Putamen (tissue), 1 donor: ENCODE results near the gene EPS15.
"Not testable (repeated sequence)": the region's sequence is repeated elsewhere in the genome, so short reads cannot be mapped to it uniquely, and the experiment has no call there.

Experiments
- DNase-seq: peaks from one replicate; pipeline ENCODE4 v3.0.0-alpha.2; 2016; ENCODE audit warnings: low spot score

The EPS15 gene

DNA sequence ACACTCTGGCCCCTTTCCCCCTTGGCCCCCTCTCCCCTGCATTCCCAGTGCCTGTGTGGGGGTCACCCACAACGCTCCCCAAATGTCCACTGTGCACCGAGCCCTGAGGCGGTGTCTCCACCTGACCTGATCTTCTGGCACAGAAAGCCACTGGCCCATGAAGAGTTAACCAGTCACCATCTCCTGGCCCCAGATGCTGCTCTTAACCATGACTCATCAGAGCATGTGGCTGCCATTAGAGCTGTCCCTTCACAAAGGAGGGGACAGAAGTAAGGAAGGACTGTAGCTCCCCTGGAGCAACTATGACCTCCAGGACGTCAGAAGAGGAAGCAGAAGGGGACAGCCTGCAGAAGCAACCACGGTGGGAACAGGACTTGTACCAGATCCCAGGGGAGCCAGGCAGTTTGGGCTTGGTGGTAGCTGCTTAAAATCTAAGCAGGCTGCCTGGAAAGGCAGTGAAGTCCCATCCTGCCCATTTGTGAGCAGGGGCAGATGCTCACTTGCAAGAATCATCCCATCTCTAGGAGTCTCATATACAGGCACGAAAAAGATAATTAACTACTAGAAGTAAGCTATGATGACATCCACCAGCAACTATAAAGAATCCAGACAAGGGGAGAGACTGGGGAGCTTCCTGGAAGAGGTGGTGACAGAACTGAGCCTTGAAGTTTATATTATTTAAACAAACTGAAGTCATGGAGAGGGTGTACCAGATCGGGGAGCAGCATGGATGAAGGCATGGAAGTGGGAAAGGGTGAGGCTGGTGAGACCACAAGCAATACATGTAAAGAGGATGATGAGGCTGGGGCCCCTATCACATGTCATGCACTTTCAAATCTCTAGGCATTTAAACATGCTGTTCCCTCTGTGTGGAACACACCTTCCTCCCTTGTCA is 187.6 kb downstream of the EPS15 start:
- DNase-seq = no peak

DNA sequence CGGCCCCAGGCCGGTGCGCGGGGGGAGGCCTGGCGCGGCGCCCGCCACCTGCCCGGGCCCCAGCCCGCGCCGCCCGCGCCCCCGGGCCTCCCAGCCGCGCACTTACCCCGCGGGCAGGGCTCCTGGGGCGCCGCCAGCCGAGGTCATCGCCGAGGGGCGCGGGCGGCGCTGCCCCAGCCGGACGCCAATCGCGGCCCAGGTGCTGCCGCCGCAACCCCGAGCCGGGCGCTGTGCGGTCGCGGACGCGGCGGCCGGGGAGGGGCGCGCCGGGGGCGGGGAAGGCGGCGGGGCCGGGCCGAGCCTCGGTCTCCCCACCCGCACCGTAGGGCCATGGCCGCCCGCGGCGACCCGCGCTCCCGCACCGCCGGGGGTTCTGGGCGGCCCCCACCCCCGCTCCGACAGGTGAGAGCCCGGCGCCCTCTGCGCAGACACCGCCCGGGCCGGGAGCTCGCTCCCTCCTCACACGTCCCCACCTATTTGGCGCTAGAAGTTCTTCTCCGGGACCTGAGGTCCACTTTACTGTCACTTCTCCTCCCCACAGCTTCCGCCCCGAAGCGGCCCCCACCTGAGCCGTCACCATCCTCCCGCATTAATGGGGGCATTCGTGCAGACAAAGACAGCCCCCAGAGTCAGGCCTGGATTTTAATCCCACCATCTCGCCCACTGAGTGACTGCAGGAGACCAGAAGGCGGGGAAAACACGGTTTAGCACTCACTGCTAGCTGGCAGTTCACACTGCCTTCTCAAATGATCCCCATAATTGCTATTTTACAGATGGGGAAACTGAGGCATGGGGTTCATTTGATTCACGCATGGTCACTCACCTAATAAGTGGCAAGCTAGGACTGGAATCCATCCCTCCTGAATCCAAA is 188.5 kb downstream of the EPS15 start, which contains the start of gene TTC39A:
TSS of gene TTC39A (minus strand) at position 232 of the 871 bp plus-strand sequence. CDS start at position 147, 85 bp downstream.
- no peak for DNase-seq

DNA sequence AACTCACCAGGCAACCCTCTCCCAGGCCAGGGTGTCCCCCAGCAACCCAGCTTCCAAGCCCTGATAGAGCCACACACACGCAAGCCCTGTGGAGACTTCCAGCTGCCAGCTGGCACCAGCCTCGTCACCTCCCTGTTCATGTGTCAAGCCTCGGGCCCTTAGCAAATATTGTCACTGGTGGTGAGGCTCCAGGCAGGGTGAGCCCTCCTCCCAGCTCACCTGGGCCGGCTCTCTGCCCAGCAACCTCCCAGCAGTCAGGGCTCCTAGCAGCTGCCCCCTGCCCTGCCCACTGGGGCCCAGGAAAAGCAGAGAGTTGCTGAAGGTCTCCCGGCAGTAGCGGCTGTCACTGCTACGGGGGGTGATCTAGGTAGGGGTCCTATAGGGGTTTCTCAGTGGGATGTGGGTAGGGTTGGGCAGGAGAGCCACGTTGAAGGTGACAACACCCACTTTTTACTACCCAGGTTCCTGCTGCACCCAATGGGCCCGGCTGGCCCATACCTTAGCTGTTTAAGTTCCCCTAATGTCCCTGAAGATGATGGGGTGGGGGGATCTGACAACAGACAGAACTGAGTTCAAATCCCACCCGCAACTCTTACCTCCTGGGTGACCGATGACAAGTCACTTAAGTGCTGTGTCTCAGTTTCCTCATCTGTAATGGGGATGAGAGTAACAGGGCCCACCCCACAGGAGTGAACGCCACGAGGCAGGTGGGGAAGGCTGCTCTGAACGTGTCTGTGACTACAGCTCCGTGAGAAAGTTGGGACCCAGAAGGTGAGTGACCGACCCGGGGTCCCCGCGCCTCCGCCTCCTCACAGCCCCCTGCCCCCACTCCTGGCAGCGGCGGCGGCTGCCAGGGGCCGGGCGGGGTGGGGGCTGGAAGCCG is 189.4 kb downstream of the EPS15 start:
- no peak for DNase-seq

DNA sequence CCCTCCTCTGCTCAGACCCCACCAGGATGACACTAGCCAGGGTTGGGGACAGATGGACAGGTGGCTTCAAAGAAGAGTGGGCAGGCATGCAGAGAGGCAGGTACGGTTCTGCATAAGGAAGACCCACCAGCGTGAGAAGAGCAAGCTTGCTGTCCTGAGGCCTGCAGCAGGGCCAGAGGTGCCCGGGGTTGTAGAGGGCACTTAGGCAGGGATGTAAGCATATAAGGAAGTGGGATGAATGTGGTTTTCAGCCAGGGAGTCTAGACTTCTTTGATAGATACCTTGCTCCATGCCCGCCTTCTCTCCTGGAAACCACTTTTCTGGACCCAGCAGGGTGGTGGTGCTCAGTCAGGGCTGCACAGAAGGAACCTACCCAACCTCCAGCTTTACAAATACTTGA is 190.1 kb downstream of the EPS15 start:
- DNase-seq = no peak

DNA sequence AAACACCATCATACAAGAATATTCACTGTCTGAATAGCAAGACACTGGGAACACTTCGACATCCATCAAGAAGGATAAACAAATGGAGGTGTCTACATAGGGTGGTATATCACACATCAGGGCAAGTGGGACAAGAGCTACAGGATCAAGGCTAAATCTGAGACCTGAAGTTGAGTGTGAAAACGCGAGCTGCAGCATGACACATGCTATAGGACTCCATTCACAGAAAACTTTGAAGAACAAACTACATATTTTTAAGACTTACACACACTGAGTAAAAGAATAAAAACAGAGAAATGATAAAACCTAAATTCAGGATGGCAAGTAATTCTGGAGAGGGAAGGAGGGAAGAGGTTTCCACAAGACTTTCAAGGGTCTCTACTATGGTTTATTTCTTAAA is 190.8 kb downstream of the EPS15 start:
- DNase-seq = no peak

DNA sequence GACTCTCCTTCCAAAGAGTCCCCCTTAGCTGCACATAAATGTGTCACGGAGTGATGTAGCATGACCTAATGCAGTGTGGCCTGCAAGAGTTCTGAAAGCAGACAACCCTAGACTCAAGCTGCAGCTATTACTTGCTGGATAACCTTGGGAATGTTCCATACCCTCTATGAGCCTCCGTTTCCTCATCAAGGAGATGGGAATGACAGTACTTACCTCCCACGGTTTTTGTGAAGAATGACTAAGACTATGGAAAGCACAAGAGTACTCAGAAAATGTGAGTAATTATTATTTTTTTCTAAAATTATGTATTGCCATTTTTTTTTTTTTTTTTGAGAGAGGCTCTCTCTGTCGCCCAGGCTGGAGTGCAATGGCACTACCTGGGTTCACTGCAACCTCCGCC is 191.7 kb downstream of the EPS15 start:
- peak; percentile 63 for DNase-seq

DNA sequence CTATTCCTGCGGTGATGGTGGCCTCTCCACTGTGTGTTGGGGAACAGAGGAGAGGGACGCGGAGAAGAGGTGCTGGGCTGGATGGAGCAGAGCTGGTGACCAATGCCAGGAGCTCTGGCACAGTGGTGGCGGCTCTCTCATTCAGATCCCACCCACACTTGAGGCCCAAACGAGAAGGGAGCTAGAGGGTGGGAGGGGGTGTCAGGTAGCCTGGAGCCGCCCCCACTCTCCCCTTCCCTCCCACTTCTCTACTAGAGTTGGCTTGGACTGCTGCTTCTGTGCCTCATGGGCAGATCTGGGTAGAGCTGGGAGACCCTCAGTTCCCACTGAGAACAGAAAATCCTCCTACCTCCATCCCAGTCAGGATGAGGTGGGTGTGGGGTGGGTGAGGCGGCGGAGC is 192.2 kb downstream of the EPS15 start:
- DNase-seq = no peak

DNA sequence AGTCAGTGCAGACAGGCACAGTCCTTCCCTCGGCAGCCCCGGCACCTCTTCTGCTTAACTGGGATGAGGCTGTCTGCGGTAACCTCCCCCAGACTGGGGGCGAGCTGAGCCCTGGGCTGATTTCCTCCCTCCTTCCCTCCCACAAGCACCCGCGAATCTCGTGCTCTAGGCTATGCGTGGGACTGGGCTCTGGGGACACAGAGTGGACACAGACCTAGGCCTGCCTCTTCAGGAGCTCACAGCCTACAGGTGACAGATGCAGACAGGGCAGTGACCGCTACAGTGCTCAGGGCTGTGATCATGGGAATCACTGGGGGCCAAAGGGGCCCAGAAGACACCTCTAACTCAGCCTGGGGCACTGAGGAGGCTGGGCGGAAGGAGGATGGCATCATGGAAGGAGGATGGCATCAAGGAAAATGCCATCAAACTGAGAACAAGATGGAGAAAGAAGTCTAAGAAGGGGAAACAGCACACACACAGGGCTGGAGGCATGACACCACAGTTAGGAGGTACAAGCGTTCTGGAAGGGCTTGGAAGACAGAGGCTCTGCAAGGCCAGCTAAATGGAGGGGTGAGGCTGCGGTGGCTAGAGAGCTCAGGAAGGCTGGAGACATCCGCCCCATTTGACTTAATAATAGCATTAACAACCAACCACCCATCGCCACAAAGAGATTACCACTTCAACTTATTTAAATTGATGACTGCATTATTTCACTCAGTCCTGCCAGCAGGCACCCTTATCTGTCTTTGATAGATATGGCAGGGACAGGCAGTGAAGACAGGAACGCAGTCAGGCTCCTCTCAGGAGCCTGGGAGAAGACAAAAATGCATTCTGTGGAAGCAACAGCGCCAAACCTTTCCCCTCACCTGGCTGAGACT is 192.9 kb downstream of the EPS15 start:
- DNase-seq = no peak

DNA sequence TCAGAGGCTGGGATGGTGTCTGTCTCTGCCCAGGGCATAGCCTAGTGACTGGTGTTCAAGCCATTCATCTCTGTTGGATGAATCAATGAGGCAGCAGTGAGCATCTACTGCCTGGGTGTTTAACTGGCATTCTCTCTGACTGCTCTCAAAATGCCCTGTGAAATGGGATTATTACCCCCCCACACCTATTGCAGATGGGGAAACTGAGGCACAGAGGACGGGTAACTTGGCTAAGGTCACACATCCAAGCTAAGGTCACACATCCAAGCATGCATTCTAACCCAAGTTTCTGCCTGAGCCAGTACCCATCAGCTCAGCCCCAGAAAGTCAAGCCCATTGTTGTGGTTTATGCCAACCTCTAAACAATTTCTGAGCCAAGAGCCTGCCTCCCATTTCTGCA is 193.7 kb downstream of the EPS15 start:
- no peak for DNase-seq

DNA sequence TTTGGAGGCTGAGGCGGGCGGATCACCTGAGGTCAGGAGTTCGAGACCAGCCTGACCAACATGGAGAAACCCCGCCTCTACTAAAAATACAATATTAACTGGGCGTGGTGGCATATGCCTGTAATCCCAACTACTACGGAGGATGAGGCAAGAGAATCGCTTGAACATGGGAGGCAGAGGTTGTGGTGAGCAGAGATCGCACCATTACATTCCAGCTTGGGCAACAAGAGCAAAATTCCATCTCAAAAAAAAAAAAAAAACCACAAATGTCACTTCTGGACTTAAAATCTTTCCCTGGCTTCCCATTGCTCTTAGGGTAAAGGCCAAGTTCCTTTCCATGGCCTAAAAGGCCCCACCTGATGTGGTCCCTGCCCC is 194.1 kb downstream of the EPS15 start:
- DNase-seq = not testable (repeated sequence)

DNA sequence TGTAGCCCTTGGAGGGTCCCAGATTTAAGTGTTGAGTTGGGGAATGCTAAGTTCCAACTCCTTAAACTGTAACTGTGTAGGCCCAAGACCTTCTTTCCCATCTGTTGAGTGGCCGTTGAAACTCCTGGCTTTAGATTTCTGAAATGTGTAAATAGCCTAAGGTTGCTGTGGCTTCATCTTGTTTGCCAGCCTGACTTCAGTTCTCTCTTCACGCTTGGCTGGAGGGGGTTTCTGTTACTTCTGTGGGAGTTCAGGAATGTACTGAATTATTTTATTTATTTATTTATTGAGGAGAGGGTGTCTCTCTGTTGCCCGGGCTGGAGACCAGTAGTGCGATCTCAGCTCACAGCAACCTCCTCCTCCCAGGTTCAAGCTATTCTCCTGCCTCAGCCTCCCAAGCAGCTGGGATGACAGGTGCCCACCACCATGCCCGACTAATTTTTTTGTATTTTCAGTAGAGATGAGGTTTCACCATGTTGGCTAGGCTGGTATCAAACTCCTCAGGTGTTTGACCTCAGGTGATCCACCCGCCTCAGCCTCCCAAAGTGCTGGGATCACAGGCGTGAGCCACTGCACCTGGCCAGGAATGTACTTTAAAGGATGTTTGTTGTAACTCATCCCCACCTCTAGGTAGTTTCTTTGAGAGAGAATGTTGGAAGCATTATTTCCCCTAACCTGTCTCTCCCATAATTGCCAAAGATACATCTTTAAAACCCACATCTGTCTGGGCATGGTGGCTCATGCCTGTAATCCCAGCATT is 194.6 kb downstream of the EPS15 start:
- no peak for DNase-seq

DNA sequence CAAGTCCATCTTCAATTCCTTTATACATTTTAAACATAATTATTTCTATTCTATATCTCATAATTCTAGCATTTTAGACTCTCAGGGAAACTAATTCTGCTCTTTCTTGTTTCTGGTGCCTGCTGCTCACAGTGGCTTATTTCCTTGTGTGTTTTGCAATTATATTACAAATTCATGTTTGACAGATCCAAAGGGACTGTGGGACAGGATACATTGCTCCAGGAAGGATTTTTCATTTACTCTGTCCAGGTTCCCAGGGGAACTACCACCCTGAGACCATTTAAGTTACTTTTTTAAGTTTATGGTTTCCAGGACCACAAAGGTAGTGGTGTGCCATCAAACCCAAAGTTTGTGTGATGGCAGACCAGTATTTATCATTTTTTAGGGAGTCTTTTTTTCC is 195.3 kb downstream of the EPS15 start:
- no peak for DNase-seq

DNA sequence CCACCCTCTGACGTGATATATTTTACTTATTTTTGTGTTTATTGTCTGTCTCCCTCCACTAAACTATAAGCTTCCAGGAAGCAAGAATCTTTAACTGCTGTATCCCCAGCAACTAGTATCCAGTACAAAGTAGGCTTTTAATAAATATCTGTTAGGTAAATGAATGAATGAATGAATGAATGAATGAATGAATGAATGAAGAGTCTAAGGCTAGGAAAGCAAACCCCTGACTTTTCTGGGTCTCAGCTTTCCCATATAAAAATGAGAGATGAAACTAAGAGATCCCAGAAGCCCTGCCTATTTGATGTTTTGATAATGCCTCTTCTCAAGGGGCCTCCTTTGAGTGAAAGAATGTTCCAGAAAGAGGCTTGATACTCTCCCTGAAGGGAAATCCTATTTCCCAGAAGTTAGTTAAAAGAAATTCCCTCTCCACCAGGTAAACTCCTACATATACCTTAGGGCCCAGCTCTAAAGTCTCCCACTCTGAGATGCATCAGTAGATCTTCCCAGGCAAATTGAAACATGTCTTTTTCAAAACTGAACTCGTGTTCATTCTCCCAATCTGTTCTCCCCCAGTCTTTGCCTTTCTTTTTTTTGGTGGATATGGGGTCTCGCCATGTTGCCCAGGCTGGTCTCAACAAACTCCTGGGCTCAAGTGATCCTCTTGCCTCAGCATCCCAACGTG is 196.5 kb downstream of the EPS15 start:
- DNase-seq = no peak

DNA sequence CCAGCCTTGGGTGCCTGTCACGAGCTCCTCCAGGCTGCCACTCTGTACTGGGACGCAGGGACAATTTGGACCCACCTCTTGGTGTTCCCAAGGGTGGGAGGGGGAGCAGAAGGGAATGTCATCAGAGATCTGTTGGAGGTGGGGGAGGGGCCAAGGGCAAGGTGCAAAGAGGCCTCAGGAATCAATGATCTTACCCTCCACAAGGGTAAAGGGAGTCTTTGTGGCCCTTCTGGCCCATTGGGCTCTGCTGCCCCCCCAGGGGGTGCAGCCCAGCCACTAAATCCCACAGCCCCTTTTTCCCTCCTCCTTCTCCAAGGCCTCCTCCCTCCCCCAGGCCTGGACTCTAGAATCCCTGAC is 197.2 kb downstream of the EPS15 start:
- no peak for DNase-seq

DNA sequence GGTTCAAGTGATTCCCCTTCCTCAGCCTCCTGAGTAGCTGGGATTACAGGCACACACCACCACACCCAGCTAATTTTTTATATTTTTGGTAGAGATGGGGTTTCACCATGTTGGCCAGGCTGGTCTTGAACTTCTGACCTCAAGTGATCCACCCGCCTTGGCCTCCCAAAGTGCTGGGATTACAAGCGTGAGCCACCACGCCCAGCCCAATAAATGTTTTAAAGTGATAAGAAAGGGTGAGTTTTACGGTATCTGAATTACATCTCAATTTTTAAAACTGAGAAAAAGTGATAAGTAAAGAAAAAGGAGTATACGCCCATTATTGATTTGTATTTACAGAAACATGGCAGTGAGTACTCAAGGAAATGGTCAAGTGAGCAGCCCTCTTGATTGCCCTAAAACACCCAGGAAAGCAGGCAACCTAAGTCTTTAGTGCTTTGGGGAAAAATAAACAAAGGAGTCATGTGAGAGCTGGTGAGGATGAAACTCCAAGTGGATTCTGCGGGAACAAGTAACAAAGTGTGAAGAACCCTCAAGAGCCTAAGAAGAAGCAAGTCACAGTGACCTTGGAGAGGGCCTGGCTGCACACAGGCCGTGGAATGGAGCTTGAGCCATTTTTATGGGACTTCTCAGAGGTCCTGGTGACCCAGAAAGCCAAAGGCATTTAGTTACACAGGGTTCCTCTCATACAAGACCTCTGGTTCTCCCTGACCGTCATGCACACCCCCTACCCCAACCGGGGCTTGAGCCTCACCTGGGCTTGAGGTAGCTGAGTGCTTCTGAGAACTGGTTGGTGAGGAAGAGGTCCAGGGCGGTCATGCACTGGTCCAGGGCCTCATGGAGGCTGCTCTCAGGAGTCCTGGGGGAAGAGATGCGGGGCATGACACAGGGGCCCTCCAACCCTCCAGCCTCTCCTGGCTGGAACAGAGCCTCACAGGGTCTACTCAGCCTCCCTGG is 197.8 kb downstream of the EPS15 start:
- no peak for DNase-seq

DNA sequence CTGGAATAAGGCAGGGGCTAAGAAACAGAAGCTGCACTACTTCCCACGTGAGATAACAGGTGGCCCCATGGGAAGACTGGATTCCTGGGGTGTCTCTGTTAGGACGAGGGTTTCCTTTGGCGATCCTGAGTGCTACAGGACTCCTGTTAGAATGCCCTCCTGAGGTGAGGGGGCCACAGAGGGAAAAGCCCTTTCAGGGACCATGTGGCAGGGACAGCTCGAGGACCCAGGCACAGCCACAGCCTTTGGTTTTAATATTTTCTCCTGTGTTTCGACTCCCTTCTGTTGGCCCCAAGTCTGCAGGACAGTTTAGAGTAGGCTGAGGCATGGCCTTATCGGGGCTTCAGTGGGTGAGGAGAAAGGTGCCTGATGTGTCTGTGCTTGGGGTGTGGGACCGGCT is 201.3 kb downstream of the EPS15 start:
- no peak for DNase-seq

DNA sequence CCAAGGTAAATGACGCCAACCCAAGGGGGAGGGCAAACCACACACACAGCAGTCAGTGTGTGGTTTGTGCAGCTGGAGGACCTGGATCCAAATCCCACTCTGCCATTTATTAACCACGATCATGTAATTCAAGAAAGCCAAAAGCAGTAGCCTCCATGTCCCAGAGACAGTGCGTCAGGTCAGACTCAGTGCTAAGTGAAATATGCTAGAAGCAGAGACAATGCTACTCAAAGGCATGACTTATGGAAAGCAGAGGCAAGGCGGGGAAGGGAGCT is 202.3 kb downstream of the EPS15 start:
- no peak for DNase-seq

DNA sequence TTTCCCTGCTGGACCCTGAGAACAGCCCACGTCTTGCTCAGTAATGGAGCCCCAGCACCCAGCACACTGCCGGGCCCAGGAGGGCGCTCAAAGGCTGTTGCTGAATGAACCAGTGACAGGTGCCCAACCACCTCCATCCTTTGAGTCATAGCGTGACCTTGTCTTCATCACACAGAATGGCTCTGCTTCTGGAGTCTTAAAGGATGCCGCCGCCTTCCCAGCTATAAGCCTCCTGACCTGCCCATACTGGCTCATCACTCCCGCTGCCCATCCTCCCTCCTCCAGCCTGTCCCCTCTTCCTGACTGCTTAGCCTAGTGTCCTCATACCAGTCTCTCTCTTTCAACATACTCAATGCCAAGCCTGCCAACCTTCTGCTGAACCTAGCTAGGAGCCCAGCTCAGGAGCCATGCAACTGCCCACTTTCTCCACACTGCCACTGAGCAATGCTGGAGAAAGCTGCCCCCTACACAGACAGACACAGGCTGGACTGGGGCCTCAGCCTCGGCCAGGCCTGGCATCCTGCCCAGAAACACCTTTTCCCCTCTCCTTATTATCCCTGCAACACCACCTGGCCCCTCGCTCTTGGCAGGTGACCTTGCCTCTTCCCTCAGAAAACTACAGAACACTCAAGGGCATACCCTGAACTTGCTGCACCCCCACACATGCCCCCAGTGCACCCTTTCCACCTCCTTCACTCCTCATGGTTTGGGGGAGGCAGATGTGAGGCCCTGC is 202.8 kb downstream of the EPS15 start:
- DNase-seq = no peak
